Body of pancreas (tissue), 4 donors: Measurements from ENCODE around the gene ARNT2. TPM values are rescaled to one million over a fixed set of nuclear protein-coding genes. Genes with fewer than 3 reads are reported as not detected.

Experiments used
- ATAC-seq: fragments of 150-250 bp; one replicate; pipeline ENCODE4 v1.9.1; 2016
- DNase-seq, 4 donors: peaks; one replicate each; pipeline ENCODE4 v3.0.0-alpha.2; 2019
- H3K27ac ChIP-seq, 4 donors: fragments of 200-600 bp; sonication (generic); 1 replicate in 3 of 4; 2 replicates in 1 of 4; pipeline versions ENCODE4 v1.5.1 to v1.6.1; 2016 to 2019; ENCODE audit warnings: mild to moderate bottlenecking in 1 of 4, mixed read lengths in 1 of 4, moderate library complexity in 1 of 4
- H3K27me3 ChIP-seq, 2 donors: fragments of 200-600 bp; sonication (generic); one replicate each; pipeline ENCODE4 v1.6.0; 2016; ENCODE audit warnings: mild to moderate bottlenecking in 1 of 2
- H3K36me3 ChIP-seq, 2 donors: fragments of 200-600 bp; sonication (generic); replicated peaks in 1 of 2; 2 replicates each; pipeline ENCODE4 v1.5.1; 2016; ENCODE audit warnings: low read depth in 2 of 2; ENCODE audit not compliant: insufficient read depth in 1 of 2
- H3K4me1 ChIP-seq: fragments of 200-600 bp; sonication (generic); one replicate; pipeline ENCODE4 v1.6.0; 2016
- H3K4me3 ChIP-seq, 2 donors: fragments of 200-600 bp; sonication (generic); 1 replicate in 1 of 2; 2 replicates in 1 of 2; pipeline ENCODE4 v1.5.1; 2016 to 2019
- H3K9me3 ChIP-seq, 3 donors: fragments of 200-600 bp; sonication (generic); 1 replicate in 2 of 3; 2 replicates in 1 of 3; pipeline ENCODE4 v1.5.1; 2016
- CTCF ChIP-seq, 7 experiments: fragments of 450-650 bp in 4 of 7; fragments of 200-600 bp in 3 of 7; sonication (generic) in 3 of 7; IDR thresholded peaks; one replicate each; pipeline ENCODE4 v1.5.1; 2016 to 2019; ENCODE audit warnings: antibody characterized with exemption in 7 of 7
- POLR2A ChIP-seq, 3 donors: fragments of 450-650 bp; IDR thresholded peaks; one replicate each; pipeline ENCODE4 v1.6.1; 2016; ENCODE audit warnings: antibody characterized with exemption in 3 of 3, mild to moderate bottlenecking in 2 of 3
- WGBS, 2 donors: methylation state at CpG; one replicate each; pipeline ENCODE4 v1.1.5; 2017; 5-methylcytosine and 5-hydroxymethylcytosine counted together
- intact Hi-C: fragments of 100-400 bp; cut with DNase I; formaldehyde crosslinking; loops from one replicate; pipeline ENCODE4 v1.15.1; 2023
- total RNA-seq, 2 donors: library from RNA; depleted of rRNA; stranded (reverse); fragments of >200 nt; gene quantifications; one replicate each; pipeline ENCODE4 v1.1.0, GENCODE V29; 2016

Gene ARNT2
- total RNA-seq, 2 donors from 2014 or later, result 5.3 to 5.4 TPM

GRCh38 chr15:80568298-80568697 lies 164.1 kb downstream of the ARNT2 start:
- intact Hi-C loops, result no loop called here
- Histone ChIP-seq H3K4me1 (no peaks in the 10 kb centered on the region), H3K36me3 (no peaks in the 10 kb centered on the region), H3K27me3 (no peaks in the 10 kb centered on the region), H3K4me3 (no peak overlapping the region), H3K27ac (no peak overlapping the region), H3K9me3 (no peaks in the 10 kb centered on the region)
- 68 to 74% methylated on average over 8 of the region's 8 CpGs for WGBS, 2 donors
- DNase-seq, result no peak
- no peak for TF ChIP-seq CTCF (IDR thresholded peaks at IDR 0.05)
- TF ChIP-seq POLR2A (IDR thresholded peaks at IDR 0.05), result no peak
- ATAC-seq, result no peak

GRCh38 chr15:80568876-80569605 lies 164.9 kb downstream of the ARNT2 start:
- Histone ChIP-seq H3K4me1 (no peaks in the 10 kb centered on the region), H3K27me3 (no peaks in the 10 kb centered on the region), H3K4me3 (no peak overlapping the region), H3K36me3 (no peaks in the 10 kb centered on the region), H3K9me3 (no peaks in the 10 kb centered on the region), H3K27ac (no peak overlapping the region)
- WGBS, 2 donors, result 84 to 85% methylated on average over 20 of the region's 20 CpGs
- no peak for DNase-seq
- TF ChIP-seq CTCF (IDR thresholded peaks at IDR 0.05) (no peak), POLR2A (IDR thresholded peaks at IDR 0.05) (no peak)
- no peak for ATAC-seq
- intact Hi-C loops, result no loop called here

- TF ChIP-seq POLR2A (IDR thresholded peaks at IDR 0.05) (no peak), CTCF (IDR thresholded peaks at IDR 0.05) (no peak)
- Histone ChIP-seq H3K36me3 (no peaks in the 10 kb centered on the region), H3K9me3 (no peaks in the 10 kb centered on the region), H3K27me3 (no peaks in the 10 kb centered on the region), H3K4me3 (no peak overlapping the region), H3K4me1 (no peaks in the 10 kb centered on the region), H3K27ac (no peak overlapping the region)
- DNase-seq (no peak), ATAC-seq (no peak)
- intact Hi-C loops, result no loop called here
- WGBS, 2 donors, result 81 to 95% methylated on average over 4 of the region's 4 CpGs
These were observed 165.5 kb downstream of the ARNT2 start for GRCh38 chr15:80569656-80570055.

GRCh38 chr15:80570553-80570952 lies 166.4 kb downstream of the ARNT2 start:
- Histone ChIP-seq H3K4me3 (no peak overlapping the region), H3K4me1 (no peaks in the 10 kb centered on the region), H3K27ac (no peak overlapping the region), H3K36me3 (no peaks in the 10 kb centered on the region), H3K27me3 (no peaks in the 10 kb centered on the region), H3K9me3 (no peaks in the 10 kb centered on the region)
- WGBS, 2 donors, result 68 to 75% methylated on average over 6 of the region's 6 CpGs
- intact Hi-C loops, result no loop called here
- no peak for ATAC-seq
- no peak for TF ChIP-seq CTCF (IDR thresholded peaks at IDR 0.05)
- no peak for TF ChIP-seq POLR2A (IDR thresholded peaks at IDR 0.05)
- no peak for DNase-seq

- WGBS, 2 donors, result 64 to 68% methylated on average over 3 of the region's 3 CpGs
- Histone ChIP-seq H3K4me1 (no peaks in the 10 kb centered on the region), H3K9me3 (no peaks in the 10 kb centered on the region), H3K36me3 (no peaks in the 10 kb centered on the region), H3K4me3 (no peak overlapping the region), H3K27me3 (no peaks in the 10 kb centered on the region), H3K27ac (no peak overlapping the region)
- DNase-seq (no peak), ATAC-seq (no peak)
- intact Hi-C loops, result no loop called here
- TF ChIP-seq POLR2A (IDR thresholded peaks at IDR 0.05), result no peak
- TF ChIP-seq CTCF (IDR thresholded peaks at IDR 0.05), result no peak
These were observed 168.2 kb downstream of the ARNT2 start for GRCh38 chr15:80572337-80572736.
